ENCODE measurements around the gene HGS. TPM values are rescaled to one million over a fixed set of nuclear protein-coding genes. Genes with fewer than 3 reads are reported as not detected.
"Not testable (repeated sequence)": the region's sequence is repeated elsewhere in the genome, so short reads cannot be mapped to it uniquely, and the experiment has no call there.

Gene HGS
- total RNA-seq, 2 donors from 2014 or later: 98.5 to 105 TPM

DNA sequence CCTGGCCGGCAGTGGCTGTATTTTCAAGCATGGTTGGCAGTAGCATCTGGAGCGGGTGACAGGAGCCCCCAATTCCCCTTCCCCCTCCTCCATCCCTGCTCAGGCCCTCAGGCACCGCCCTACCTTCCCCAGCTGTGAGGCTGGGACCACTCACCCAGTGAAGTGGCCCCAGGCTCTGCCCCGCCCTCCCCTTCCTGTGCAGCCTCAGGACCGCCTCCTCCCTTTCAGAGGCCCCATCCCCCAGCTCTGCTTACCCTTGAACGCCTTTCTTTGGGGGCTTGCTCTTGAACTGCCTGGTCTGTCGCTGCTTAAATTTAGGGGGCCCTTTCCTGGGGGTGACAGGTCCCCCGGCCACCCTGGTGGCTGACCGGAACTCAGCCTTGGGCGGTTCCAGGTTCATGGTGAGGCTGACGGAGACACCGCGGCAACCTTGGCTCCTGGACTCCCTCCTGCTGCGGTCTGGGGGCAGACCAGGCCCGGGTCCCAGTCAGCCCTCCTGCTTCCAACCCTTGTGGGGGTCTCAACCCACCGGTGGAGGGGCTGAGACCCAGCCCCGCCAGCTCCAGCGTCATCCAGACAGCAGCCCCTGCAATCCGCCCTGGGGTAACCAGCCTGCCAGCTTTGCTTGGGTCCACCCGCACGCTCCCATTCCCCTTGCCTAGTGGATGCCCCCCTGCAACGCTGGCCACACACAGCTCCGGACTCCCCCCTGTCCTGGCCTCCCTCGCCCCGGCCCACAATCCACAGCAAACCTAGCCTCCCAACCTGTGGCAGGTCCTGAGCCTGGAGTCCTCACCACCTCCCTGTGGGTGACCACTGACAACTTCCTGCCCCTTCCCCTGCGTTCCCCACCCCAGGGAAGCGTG is 30.7 kb upstream of the HGS start:
- intact Hi-C loops (cut with DNase I, micrococcal nuclease): no loop called here
- DNase-seq (no peak), ATAC-seq (no peak)

DNA sequence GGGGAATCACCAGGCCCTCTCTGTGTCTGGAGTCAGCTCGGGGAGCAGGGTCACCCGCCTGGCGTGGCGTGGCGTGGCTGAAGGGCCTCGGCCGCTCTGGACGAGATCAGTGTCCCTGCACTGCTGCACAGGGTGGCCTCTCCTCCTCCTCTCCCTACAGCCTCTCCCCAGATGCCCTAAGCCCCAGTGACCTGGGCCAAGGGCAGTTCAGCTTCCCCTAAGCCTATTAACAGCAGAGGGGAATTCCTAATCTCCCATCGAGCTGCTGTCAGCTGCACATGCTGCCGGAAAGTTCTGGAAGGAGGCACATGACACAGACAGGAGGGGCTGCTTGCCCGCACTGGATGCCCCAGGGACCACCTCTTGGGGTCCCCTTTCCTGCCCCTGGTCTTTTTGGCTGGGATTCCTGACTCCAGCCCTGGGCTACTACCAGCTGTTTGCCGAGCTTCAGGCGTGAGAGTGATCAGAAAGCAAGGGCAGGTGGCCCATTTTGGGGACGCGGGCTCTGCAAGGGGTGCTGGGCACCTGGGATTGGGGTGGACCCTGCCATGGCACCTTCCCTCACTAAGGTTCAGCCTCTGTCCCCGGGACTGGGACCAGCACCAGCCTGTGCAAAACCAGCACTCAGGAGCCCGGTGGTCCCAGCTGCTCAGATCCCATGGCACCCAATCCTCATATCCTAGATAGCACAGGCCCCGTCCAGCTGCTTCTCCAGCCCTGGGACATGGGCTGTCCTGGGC is 28.3 kb upstream of the HGS start:
- intact Hi-C loops (cut with DNase I, micrococcal nuclease): no loop called here
- no peak for ATAC-seq
- no peak for DNase-seq

DNA sequence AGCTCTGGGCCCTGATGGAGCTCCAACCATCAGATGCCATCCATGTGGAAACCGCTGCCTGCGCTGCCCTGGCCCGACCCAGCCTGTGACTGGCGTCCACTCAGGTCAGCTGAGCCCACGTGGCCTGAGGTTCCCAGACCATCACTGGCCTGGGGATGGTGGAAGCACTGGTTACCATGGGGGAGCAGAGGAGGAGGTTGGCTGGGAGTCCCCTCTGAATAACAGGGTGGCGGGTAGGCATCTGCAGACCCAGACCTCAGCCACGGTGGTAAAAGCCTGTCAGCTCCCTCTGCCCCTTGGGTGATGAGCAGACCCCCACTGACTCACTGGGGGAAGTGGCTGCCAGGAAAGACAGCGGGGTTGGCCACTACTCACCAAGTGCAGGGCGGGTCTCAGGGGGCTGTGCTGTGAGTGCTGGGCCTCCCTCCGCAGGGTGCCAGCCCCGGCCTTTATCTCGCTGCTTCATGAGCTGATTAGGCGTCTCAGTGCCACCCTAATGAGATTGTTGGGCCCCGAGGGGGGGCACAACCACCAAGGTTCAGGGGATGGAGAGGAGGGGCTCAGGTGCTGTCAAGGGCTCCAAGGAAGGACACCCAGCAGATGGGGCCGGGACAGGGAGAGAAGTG is 27.6 kb upstream of the HGS start, which contains the start of gene PDE6G:
Gene PDE6G, minus strand, starts transcription at position 425 of the 626 bp plus-strand sequence. CDS start 3,237 bp downstream, outside the sequence.
- DNase-seq: no peak
- intact Hi-C loops (cut with DNase I, micrococcal nuclease): no loop called here
- no peak for ATAC-seq

DNA sequence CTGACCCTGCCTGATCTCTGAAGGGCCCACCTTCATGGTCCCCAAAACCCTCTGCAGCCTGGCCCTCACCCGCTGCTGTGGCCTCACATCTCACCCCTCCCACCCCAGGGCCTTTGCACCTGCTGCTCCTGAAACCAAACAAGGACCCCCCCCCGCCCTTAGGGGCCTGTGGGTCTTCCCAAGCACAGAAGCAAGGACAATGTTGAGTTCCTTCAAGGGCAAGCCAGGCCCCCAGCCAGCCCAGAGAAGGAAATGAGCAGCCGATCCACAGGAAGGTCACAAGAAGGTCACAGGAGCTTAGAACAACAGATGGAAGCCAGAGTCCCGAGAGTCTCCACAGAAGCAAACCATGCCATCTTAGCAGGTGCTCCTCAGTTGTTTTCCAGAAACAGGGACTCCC is 27.0 kb upstream of the HGS start:
- intact Hi-C loops (cut with DNase I, micrococcal nuclease): no loop called here
- no peak for ATAC-seq
- DNase-seq: no peak

DNA sequence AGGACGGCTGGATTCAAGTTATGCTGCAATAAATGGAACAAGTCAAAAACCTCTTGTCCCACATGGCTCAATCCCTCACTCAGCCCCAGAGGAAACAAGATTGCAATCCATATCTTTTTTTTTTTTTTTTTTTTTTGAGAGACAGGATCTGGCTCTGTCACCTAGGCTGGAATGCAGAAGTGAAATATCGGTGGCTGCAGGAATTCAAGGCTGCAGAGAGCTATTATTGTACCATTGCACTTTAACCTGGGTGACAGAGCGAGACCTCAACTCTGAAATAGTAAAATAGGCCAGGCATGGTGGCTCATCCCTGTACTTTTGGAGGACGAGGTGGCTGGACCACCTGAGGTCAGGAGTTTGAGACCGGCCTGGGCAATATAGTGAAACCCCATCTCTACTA is 24.8 kb upstream of the HGS start:
- DNase-seq (no peak), ATAC-seq (no peak)
- intact Hi-C loops (cut with DNase I, micrococcal nuclease): no loop called here

DNA sequence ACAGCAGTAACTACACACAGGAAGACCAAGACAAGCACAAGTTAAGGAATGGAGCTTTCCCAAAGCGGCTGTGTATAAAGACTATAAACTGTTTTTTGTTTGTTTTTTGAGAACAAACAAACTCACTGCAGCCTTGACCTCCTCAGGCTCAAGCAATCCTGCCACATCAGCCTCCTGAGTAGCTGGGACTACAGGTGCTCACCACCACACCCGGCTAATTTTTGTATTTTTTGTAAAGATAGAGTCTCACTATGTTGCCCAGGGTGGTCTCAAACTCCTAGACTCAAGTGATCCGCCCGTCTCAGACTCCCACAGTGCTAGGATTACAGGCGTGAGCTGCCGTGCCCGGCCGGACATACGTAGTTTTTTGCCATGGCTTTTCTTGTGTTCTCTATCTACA is 23.4 kb upstream of the HGS start:
- no peak for ATAC-seq
- intact Hi-C loops (cut with DNase I, micrococcal nuclease): no loop called here

DNA sequence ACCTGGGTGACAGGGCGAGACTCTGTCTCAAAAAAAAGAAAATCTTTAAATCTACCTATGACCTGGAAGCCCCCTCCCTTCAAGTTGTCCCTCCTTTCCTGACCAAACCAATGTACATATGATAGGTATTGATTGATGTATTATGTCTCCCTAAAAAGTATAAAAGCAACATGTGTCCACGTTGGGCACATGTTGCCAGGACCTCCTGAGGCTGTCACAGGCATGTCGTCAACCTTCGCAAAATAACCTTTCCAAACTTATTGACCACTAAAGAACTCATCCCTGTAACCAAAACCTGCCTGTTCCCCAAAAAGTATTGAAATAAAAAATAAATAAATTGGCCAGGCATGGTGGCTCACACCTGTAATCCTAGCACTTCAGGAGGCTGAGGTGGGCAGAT is 21.8 kb upstream of the HGS start:
- intact Hi-C loops (cut with DNase I, micrococcal nuclease): no loop called here
- no peak for DNase-seq
- no peak for ATAC-seq

More for the DNA sequence above, 23.4 kb upstream of the HGS start:
- DNase-seq: no peak

DNA sequence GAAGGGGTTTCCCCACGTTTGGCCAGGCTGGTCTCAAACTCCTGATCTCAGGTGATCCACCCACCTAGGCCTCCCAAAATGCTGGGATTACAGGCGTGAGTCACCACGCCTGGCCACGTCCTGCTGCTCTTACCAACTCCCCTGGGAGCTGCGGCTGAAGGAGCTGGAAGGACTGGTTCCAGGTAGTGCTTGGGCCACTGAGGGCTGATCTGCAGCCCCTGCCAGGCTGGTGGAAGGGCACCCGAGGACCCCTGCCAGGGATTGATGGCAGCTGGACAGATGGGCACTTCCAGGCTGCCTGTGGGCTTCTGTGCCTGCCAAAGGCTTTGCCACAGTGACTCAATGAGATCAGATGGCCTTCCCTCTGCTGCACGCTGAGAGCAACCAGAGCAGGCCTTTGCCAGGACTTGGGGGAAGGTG is 19.8 kb upstream of the HGS start:
- DNase-seq: no peak
- intact Hi-C loops (cut with DNase I, micrococcal nuclease): no loop called here
- no peak for ATAC-seq

DNA sequence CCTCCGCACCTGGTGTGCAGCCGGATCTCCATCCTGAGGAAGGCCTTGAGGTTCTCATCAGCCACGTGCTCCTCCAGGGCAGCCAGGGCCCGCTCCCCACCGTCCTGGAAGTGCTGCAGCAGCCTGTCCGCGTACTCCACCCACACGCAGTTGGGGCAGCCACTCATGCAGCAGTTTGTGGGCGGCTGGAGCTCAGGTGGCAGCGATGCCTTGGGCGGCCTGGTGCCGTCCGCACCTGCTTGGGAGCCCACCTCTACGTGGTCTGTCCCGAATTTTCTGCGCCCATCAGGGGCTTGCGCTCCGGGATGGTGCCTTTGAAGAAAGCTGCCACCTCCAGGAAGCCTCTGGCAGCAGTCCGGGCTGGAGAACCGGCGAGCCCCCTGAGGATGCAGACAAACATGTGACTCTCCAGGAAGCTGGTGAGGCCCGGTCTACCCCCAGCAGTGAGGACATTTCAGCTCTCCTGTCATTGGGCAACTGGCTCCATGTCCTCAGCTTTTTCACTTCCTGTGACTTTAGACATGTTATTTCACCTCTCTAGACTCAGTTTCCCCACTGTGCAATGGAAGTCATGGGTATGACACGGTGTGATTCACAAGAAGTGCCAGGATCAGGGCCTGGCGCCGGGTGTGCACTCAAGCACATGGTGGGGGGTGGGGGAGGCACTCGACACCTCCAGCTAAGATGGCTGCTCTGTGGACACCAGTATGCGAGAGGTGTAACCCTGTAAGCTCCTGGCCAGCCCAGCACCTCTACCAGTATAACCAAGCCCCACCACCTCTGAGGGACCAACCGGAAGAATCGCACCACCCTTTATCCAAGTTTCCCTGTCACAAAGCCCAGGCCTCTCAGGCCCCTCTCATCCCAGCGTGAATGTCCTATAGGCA is 18.4 kb upstream of the HGS start:
- intact Hi-C loops (cut with DNase I, micrococcal nuclease): no loop called here
- DNase-seq: peak; percentile 37 to 49
- peak; percentile 36 for ATAC-seq

DNA sequence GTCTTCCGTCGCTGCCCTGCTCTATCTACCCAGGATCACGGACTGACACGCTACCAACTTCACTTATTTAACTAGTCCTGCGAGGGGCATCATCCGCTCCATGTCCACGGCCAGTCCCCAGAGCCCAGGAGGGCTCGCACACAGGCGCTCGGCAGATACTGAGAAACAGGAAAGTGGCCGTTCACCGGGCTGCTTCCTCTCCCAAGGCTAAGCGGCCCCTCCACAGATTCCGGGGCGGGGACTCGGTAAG is 17.8 kb upstream of the HGS start:
- intact Hi-C loops (cut with DNase I, micrococcal nuclease): no loop called here
- DNase-seq (no peak), ATAC-seq (peak; percentile 31)

DNA sequence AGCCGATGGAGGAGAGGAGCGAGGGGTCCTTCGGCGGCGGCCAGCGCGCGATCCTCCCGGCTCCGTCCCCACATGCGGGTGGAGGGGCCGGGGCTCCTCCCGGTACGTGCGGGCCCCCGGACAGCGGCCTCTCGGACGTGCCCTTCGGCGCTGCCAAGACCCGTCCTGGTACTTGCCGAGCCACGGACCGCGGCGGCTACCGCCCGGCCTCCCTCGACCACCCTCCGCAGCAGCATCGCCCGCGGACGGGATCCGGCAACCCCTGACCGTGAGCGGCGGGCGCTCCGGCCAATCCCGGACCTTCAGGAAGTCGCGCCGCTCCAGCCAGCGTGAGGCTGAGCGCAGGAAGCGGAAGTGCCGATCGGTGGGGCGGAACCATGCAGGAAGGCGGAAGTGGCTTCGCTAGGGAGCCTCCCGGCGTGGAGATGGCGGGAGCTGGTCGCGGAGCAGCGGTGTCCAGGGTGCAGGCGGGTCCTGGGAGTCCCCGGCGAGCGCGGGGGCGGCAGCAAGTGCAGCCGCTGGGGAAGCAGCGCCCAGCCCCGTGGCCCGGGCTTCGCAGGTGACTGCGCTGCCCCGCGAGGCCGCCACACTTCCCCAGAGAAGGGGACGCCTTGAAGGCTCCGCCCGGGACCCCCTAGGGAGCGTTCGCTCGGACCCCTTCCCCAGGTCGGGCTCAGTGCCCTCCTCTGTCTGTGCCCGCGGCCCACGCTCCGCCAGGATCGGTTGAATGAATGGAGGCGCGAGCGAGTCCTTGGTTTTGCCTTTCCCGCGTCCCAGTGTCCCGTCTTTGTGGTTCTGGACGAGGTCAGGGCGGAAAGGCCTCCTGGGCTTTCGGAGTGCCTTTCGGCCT is 17.2 kb upstream of the HGS start, which contains the start of the genes CCDC137 and OXLD1:
Gene CCDC137, plus strand, starts transcription at position 396 of the 850 bp plus-strand sequence. Its CDS starts 30 bp downstream, at position 426.
Gene OXLD1, minus strand, starts transcription at position 264 of the 850 bp plus-strand sequence. Its CDS starts 28 bp downstream, at position 236.
- ATAC-seq: peak; percentile 97
- intact Hi-C loops (cut with DNase I, micrococcal nuclease): no loop called here

DNA sequence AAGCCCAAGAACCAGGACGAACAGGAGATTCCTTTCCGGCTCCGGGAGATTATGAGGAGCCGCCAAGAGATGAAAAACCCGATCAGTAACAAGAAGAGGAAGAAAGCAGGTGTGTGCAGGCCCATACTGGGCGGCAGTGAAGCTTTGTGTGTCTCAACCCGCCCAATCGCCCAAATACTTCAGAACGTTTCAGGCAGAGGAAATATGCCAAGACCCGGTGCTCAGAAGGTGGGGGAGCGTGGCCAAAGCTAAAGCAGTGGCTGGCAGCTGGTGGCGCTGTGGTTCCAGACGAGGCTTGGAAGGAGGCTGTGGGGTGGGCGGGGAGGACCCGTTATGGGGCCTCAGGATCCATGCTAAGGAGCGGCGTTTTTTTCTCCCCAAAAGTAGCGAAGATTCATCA is 16.1 kb upstream of the HGS start:
- ATAC-seq (no peak), DNase-seq (no peak)
- intact Hi-C loops (cut with DNase I, micrococcal nuclease): no loop called here

More for the DNA sequence above, 17.2 kb upstream of the HGS start, which contains the start of the genes CCDC137 and OXLD1:
- peak; percentile 97 for DNase-seq

DNA sequence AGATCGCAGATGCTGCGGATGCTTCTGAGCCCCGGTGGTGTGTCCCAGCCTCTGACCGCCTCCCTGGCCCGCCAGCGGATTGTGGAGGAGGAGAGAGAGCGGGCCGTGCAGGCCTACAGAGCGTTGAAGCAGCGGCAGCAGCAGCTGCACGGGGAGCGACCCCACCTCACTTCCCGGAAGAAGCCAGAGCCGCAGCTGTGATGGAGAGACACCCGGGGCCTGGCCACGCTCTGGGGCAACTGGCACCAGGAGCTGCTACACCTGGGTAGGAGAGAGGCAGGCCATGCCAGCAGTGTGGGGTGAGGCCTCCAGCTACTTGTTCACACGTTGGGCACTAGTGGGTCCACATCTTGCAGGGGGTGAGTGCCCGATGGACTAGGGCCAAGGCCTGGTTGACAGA is 11.3 kb upstream of the HGS start:
- intact Hi-C loops (cut with DNase I, micrococcal nuclease): no loop called here
- ATAC-seq: peak; percentile 7

DNA sequence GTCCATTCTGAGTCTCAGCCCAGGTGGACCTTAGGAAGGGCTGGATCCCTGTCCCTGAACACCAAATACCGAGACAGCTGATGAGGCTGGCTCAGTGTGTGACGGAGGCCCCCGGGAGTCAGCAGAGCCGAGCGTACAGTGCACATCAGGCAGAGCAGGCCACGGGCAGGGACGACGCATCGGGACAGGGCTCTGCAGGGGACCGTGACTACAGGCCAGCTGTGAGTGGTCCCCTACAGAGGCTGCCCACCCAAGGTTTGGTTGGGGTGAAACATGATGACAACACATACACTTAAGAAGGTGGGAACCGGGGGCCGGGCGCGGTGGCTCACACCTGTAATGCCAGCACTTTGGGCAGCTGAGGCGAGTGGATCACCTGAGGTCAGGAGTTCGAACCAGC is 10.9 kb upstream of the HGS start:
- DNase-seq: no peak
- ATAC-seq: no peak
- intact Hi-C loops (cut with DNase I, micrococcal nuclease): no loop called here

More for the DNA sequence above, 11.3 kb upstream of the HGS start:
- DNase-seq: no peak

DNA sequence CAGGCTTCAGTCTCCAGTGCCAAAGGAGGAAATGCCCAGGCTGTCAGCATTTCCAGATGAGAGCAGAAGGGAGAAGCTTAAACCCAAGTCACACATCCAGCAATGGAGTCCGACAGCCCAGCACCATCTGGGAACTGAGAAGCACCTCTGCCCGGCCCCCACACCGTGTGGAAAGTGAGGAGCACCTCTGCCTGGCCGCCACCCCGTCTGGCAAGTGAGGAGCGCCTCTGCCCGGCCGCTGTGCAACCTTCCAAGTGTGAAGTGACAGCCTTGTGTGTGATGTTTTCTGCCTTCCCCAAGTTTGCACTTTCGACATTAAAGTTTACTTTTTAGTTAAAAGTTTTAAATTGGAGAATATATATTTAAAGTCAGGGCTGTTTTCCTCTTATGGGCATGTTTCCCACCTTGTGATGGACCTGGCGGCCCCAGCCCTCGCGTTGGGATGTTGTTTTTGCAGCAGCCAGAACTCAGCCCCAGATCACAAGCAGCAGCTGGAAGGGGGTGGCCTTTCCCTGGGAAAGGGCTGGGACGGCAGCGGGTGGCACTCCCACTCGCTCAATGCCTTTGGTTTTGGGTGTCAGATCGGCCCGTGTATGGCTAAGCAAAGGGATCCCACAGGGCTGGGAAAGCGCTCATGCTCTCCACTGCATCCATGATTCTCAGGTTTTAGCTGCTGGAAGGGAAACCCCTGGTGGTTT is 10.1 kb upstream of the HGS start:
- intact Hi-C loops (cut with DNase I, micrococcal nuclease): no loop called here
- no peak for DNase-seq
- ATAC-seq: no peak

DNA sequence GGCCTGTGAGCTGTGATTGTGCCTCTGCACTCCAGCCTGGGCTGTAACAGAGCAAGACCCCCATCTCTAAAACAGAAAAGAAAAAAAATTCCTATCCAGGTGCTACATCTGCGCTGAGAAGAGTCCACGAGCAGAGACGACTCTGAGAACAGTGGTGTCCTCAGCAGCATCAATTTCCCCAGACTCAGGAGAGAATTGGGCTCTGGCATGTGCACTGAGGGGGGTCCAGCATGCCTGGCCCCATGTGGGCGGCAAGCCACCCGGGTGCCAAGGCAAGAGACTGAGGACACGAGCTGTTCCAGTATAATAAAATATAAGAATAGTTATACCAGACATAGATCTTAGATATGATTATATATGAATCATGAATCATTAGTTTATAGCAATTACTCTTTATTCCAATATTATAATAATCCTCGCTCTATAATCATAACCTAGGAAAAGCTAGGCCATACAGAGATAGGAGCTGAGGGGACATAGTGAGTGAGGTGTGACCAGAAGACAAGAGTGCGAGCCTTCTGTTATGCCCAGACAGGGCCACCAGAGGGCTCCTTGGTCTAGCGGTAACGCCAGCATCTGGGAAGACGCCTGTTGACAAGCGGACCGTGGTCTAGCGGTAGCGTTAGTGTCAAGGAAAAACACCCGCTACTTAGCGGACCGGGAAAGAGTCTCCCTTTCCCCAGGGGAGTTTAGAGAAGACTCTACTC is 8.1 kb upstream of the HGS start:
- intact Hi-C loops (cut with DNase I, micrococcal nuclease); DNase-seq: not testable (repeated sequence)
- peak; percentile 25 for ATAC-seq

DNA sequence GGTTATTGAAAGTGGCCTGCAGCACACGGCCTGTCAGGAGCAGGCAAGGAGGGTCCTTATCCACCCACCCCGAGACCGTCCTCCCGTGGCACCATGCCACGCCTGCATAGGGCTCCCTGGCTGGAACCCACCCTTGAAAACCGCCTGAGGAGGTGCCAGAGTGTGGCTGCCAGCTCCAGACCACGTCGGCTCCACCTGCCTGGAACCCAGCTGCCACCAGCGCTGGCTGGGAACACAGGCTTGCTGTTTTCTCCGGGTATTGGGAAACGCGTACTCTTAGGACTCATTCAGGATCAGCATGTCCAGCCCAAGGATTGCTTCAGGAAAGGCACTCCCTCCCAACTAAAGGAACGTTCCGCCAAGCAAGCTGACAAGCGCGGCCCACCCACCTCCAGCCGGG is 6.9 kb upstream of the HGS start:
- no peak for ATAC-seq
- no peak for DNase-seq
- intact Hi-C loops (cut with DNase I, micrococcal nuclease): no loop called here
